Neutrophil (primary cell): Measurements from ENCODE around the gene PRDM5.

Source experiments
- H3K27ac ChIP-seq: fragments of 200-600 bp; sonication (generic); 2 replicates; pipeline ENCODE4 v1.5.1; 2016; ENCODE audit warnings: mild to moderate bottlenecking, moderate library complexity
- H3K27me3 ChIP-seq: fragments of 200-600 bp; sonication (generic); 2 replicates; pipeline ENCODE4 v1.6.0; 2016; ENCODE audit warnings: mild to moderate bottlenecking
- H3K36me3 ChIP-seq: fragments of 200-600 bp; sonication (generic); 2 replicates; pipeline ENCODE4 v1.5.1; 2017
- H3K4me1 ChIP-seq, 2 experiments: fragments of 200-600 bp in 1 of 2; sonication (generic) in 1 of 2; 1 replicate in 1 of 2; 2 replicates in 1 of 2; pipeline versions ENCODE4 v1.5.1 to v1.6.1; 2013 to 2016; ENCODE audit warnings: low read depth in 1 of 2, low read length in 1 of 2, mild to moderate bottlenecking in 1 of 2, moderate library complexity in 1 of 2; ENCODE audit not compliant: control insufficient read depth in 1 of 2, insufficient read depth in 1 of 2
- H3K4me3 ChIP-seq, 2 experiments: fragments of 200-600 bp in 1 of 2; sonication (generic) in 1 of 2; 1 replicate in 1 of 2; 2 replicates in 1 of 2; pipeline ENCODE4 v1.5.1; 2013 to 2016; ENCODE audit warnings: low read depth in 1 of 2, low read length in 1 of 2, mild to moderate bottlenecking in 1 of 2, moderate library complexity in 1 of 2
- H3K9me3 ChIP-seq: fragments of 200-600 bp; sonication (generic); 2 replicates; pipeline ENCODE4 v1.5.1; 2016
- TF ChIP-seq, protein P1 (sequence below): fragments of 200-600 bp; sonication (generic); IDR thresholded peaks from 2 replicates; pipeline ENCODE4 v1.5.1; 2016; ENCODE audit warnings: antibody characterized with exemption

The PRDM5 gene

DNA sequence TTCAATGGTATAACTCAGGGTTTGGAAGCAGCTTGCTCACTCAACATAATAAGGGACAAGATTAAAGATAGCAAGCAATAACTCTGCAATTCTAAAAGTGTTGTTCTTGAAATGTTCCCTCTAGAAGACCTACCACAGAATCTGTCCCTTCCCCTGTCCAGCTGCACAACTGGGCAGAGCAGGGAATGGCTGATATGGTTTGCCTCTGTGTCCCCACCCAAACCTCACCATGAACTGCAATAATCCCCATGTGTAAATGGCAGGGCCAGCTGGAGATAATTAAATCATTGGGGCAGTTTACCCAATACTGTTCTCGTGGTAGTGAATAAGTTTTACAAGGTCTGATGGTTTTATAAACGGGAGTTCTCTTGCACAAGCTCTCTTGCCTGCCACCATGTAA, 19.1 kb downstream of the PRDM5 start:
- Histone ChIP-seq H3K4me1 (no peaks in the 10 kb centered on the region), H3K36me3 (no peaks in the 10 kb centered on the region), H3K27me3 (no peaks in the 10 kb centered on the region), H3K9me3 (no peaks in the 10 kb centered on the region), H3K4me3 (no peak overlapping the region), H3K27ac (no peak overlapping the region)
- TF ChIP-seq, protein P1, sequence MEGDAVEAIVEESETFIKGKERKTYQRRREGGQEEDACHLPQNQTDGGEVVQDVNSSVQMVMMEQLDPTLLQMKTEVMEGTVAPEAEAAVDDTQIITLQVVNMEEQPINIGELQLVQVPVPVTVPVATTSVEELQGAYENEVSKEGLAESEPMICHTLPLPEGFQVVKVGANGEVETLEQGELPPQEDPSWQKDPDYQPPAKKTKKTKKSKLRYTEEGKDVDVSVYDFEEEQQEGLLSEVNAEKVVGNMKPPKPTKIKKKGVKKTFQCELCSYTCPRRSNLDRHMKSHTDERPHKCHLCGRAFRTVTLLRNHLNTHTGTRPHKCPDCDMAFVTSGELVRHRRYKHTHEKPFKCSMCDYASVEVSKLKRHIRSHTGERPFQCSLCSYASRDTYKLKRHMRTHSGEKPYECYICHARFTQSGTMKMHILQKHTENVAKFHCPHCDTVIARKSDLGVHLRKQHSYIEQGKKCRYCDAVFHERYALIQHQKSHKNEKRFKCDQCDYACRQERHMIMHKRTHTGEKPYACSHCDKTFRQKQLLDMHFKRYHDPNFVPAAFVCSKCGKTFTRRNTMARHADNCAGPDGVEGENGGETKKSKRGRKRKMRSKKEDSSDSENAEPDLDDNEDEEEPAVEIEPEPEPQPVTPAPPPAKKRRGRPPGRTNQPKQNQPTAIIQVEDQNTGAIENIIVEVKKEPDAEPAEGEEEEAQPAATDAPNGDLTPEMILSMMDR, result no peak

DNA sequence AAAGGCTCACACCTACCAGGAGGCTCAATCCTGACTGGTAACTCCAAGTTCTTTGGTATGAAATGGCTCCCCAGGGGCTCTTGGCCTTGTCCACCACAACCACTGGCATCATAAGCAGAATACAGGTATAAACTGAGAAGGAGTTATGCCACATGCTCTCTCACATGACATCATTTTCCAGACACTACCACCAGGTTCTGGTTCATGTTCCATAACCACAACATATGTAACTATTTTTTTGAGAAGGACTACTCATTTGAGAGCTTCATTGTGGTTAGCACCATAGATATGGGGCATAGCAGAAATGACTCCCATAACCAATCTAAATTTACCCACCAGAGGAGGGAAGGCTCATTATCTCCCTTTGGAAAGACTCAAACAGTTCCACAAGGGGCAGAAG, 19.6 kb downstream of the PRDM5 start:
- no peak overlapping the region for H3K27ac ChIP-seq
- TF ChIP-seq, protein P1, result no peak
- H3K9me3 ChIP-seq, result no peaks in the 10 kb centered on the region
- no peaks in the 10 kb centered on the region for H3K36me3 ChIP-seq
- H3K27me3 ChIP-seq, result no peaks in the 10 kb centered on the region
- no peak overlapping the region for H3K4me3 ChIP-seq
- H3K4me1 ChIP-seq, result no peaks in the 10 kb centered on the region

DNA sequence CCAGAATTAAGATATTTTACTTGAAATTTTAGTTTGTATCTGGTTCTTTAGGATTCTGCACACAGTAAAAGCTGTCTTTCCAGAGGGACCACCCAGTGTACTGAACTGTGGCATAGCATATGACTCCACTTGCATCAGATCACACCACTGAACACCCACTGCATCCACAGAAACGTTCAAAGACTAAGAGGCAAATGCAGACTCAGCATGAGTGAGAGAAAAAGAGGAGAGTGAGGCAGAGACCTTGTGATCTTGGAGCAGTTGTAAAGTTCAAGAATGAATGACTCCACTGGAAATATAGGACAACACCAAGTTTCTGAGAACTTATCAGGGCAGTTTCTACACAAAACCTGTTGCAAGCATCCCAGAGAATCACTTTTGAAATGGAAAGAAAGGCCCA, 20.8 kb downstream of the PRDM5 start:
- TF ChIP-seq, protein P1, result no peak
- Histone ChIP-seq H3K4me3 (no peak overlapping the region), H3K27ac (no peak overlapping the region), H3K36me3 (no peaks in the 10 kb centered on the region), H3K27me3 (no peaks in the 10 kb centered on the region), H3K4me1 (no peaks in the 10 kb centered on the region), H3K9me3 (no peaks in the 10 kb centered on the region)

DNA sequence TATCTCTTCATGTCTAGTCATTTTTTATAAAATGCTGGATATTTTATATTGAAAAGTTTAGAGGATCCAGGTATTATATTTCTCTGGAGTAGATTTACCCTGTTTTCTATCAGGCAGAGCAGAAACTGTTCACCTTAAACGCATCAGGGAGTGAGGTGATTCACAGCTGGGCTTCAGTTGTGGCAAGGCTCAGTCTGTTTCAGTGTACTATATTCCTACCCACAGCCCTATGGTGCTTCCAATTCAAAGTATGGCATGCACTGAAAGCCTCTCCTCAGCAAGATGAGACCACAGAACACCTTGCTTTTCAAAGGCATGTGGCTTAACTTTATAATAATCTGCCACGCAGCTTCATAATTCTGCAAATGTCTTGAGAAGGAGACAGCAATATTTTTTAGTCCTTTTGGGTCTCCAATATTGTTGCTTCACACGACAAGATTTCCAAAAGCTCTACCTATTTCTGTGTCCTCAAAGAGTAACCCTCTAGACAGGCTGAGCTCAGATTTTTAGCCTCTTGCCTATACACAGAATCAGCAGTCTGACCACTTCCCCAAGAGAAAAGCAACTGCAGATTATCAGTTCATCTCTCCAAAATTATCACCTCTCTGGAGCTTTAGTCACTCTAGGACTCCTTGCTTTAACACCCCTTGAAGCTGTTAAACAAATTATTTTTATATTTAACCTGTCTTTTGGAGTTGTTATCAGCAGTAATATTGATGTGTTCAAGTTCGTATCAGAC, 24.4 kb downstream of the PRDM5 start:
- Histone ChIP-seq H3K36me3 (no peaks in the 10 kb centered on the region), H3K4me3 (no peak overlapping the region), H3K27ac (no peak overlapping the region), H3K9me3 (no peaks in the 10 kb centered on the region), H3K27me3 (no peaks in the 10 kb centered on the region), H3K4me1 (no peaks in the 10 kb centered on the region)
- TF ChIP-seq, protein P1, result no peak

DNA sequence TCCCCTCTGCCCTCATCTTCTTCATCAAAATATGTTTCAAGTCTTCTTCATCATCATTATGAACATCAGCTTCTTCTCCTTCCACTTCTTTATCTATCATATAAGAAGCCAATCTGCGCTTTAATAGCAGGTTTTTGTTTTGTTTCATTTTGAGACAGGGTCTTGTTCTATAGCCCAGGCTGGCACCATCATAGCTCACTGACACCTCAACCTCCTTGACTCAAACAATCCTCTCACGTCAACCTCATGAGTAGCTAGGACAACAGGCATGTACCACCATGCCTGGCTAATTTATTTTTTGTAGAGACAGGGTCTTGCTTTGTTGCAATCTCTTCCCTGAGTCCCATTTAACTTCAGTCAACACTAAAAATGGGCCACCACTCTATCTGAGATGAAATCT, 27.0 kb downstream of the PRDM5 start:
- Histone ChIP-seq H3K4me3 (no peak overlapping the region), H3K4me1 (no peaks in the 10 kb centered on the region), H3K9me3 (no peaks in the 10 kb centered on the region), H3K27ac (no peak overlapping the region), H3K36me3 (no peaks in the 10 kb centered on the region), H3K27me3 (no peaks in the 10 kb centered on the region)
- TF ChIP-seq, protein P1, result no peak
